G401.6 (cell line): Measurements from ENCODE around the gene ARL9.
A peak's percentile ranks its signal among the peaks of the same experiment; 100 is the strongest.

Experiments
- FAIRE-seq: peaks from 2 replicates; lab custom pipeline; 2012; peaks lifted over from hg19 to GRCh38; lab: Jason Lieb, UNC

Gene ARL9

GRCh38 chr4:56531823-56532222, 26.2 kb downstream of the ARL9 start:
- no peak for FAIRE-seq

- FAIRE-seq: no peak
Measured at GRCh38 chr4:56532239-56532638, 26.6 kb downstream of the ARL9 start.

- no peak for FAIRE-seq
Measured at GRCh38 chr4:56535915-56536314, 30.3 kb downstream of the ARL9 start.

- FAIRE-seq: no peak
Measured at GRCh38 chr4:56537147-56537546, 31.6 kb downstream of the ARL9 start.

GRCh38 chr4:56540826-56541225, 35.2 kb downstream of the ARL9 start:
- FAIRE-seq: no peak

- FAIRE-seq: peak; percentile 77
Measured at GRCh38 chr4:56544573-56545131, 39.1 kb downstream of the ARL9 start.

GRCh38 chr4:56550642-56551041, 45.1 kb downstream of the ARL9 start:
- FAIRE-seq: no peak

- FAIRE-seq: no peak
Measured at GRCh38 chr4:56551516-56551915, 45.9 kb downstream of the ARL9 start.

- FAIRE-seq: no peak
Measured at GRCh38 chr4:56552273-56552672, 46.7 kb downstream of the ARL9 start.

- no peak for FAIRE-seq
Measured at GRCh38 chr4:56570041-56570440, 64.5 kb downstream of the ARL9 start.
